Stimulated activated CD4-positive, alpha-beta T cell treated with anti-CD3 and anti-CD28 coated beads, TNF-alpha, amount 100 ng/mL, for 24 hours (primary cell): Measurements from ENCODE around the gene PLCB4.

Source experiments
- DNase-seq, 3 experiments: peaks; one replicate each; pipeline ENCODE4 v3.0.0-alpha.2; 2020; ENCODE audit warnings: low read depth in 3 of 3

Gene PLCB4

DNA sequence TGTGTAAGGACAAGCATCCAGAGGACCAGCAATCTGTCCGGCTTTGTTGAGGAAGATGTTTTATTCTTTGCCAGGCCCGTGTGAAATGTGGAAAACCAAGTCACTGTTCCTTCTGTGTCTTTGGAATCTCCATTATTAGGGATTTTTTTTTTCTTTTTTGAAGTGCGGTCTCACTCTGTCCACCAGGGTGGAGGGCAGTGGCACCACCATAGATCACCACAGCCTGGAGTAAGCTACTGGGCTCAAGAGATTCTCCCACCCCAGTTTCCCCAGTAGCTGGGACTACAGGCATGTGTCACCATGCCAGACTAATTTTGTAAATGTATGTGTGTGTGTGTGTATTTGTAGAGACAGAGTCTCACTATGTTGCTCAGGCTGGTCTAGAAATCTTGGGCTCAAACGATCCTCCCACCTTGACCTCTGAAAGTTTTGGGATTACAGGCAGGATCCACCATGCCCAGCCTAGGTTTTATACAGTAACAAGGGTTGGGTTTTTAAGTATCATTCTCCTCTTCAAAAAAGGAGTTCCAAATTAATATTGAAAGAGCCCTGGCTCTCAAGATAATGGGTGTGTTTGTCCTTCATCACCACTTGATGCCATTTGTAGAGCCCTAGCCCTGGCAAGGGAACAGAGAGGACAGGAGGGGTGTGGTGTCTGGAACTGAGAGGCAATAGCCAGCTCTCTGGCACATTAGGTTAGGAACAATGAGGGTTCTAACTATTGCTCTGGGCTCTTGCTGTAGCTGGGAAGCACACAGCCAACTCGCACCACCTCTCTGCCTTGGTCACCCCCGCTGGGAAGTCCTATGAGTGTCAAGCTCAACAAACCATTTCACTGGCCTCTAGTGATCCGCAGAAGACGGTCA is 448.6 kb downstream of the PLCB4 start:
- no peak for DNase-seq

DNA sequence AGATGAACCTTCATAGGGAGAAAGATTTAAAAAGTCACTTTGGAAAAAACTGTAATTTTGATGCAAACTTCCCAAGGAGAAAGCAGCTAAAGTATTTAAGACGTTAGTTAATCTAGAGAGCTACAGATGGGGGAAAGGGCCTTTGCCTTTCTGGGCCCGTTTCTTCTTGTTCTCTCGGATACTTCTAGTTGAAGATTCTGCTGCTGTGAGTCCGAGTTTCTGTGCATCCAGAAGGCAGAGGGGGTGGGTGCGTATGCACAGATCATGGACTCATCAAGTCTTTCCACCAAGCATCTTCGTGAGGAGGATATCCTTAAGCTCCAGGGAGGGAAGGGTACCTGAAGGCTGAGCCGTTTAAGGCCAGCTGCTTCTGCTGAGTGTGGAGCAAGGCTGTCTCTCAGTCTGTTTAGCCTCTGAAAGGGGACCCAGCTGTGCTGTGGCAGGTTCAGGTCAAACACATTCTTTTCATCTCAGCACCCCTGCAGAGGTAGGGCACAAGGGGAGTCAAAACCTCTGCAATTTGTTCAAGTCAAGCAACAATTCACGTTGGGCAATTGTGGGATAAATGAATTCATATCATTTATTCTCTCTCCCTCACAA is 449.8 kb downstream of the PLCB4 start:
- DNase-seq = no peak

DNA sequence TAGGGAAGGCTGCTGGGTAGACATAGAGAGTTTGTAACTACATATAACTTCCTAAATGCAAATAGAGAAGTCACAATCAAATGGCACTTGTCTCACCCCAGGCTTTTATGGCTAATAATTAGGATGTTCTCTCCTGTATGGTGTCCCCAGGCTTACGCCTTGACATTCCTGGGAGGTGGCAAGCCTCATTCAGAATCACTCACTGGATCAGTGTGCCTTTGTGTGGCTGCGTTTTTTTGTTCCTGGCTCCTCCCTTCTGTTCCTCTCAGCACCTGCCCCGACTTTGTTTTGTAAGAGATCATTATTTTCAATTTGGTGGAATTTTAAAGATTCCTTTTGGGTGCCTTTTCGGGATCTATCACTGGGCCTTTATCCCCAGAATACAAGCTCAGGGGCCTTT is 451.2 kb downstream of the PLCB4 start:
- DNase-seq = no peak

DNA sequence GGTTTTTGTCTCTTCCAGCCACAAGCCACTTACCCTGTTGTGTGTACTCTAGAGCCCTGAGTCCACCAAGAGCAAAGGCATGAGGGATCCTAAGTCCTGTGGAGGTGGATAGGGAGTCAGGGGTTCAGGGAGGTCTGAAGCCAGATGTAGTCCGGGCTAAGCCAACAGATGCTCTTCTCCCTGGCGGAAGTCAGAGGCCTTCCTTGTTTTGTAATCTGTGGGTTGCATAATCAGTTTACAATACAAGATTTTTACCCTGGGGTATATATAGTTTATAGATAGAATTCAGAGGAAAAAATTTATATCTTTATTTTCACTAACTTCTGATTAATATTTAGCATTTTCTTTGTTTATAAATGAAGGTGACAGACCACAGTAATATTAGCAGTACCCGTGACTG is 454.7 kb downstream of the PLCB4 start:
- DNase-seq = no peak
